GM23338 (cell line): Measurements from ENCODE around the gene SUCNR1.
"Not testable (repeated sequence)": the region's sequence is repeated elsewhere in the genome, so short reads cannot be mapped to it uniquely, and the experiment has no call there.

Source experiments
- CREB1 ChIP-seq: fragments of 250-450 bp; sonication (Bioruptor Pico); IDR thresholded peaks from 2 replicates; pipeline ENCODE4 v1.5.0; 2020; ENCODE audit warnings: low read depth, mild to moderate bottlenecking, moderate library complexity
- CTCF ChIP-seq, 2 experiments: fragments of 200-600 bp in 1 of 2; sonication (generic) in 1 of 2; conservative IDR thresholded peaks; 2 replicates each; pipeline versions ENCODE4 v1.5.1 to v1.6.1; 2016 to 2017; ENCODE audit warnings: antibody characterized with exemption in 2 of 2, low read depth in 2 of 2, mild to moderate bottlenecking in 2 of 2, moderate library complexity in 1 of 2
- ETS1 ChIP-seq: IDR thresholded peaks from 2 replicates; pipeline ENCODE4 v1.6.1; 2016; ENCODE audit warnings: antibody characterized with exemption
- EZH2 ChIP-seq: fragments of 200-600 bp; sonication (generic); IDR thresholded peaks from one replicate; pipeline ENCODE4 v1.8.0; 2017; ENCODE audit warnings: antibody characterized with exemption, mild to moderate bottlenecking, low read depth; ENCODE audit not compliant: unreplicated experiment
- EZH2phosphoT487 ChIP-seq: fragments of 200-600 bp; sonication (generic); IDR thresholded peaks from one replicate; pipeline ENCODE4 v1.8.1; 2018; ENCODE audit warnings: antibody characterized with exemption; ENCODE audit not compliant: unreplicated experiment
- JUNB ChIP-seq: IDR thresholded peaks from one replicate; pipeline ENCODE4 v1.6.1; 2016; ENCODE audit warnings: antibody characterized with exemption; ENCODE audit not compliant: unreplicated experiment
- NANOG ChIP-seq: IDR thresholded peaks from 2 replicates; pipeline ENCODE4 v1.6.1; 2016; ENCODE audit warnings: antibody characterized with exemption, borderline replicate concordance
- POLR2AphosphoS5 ChIP-seq: IDR thresholded peaks from 2 replicates; pipeline ENCODE4 v1.6.1; 2016; ENCODE audit warnings: antibody characterized with exemption, low read depth
- STAT1 ChIP-seq: IDR thresholded peaks from one replicate; pipeline ENCODE4 v1.6.1; 2016; ENCODE audit warnings: antibody characterized with exemption; ENCODE audit not compliant: unreplicated experiment
- ZNF114 ChIP-seq: fragments of 250-450 bp; sonication (Bioruptor Pico); IDR thresholded peaks from 2 replicates; pipeline ENCODE4 v1.5.0; 2020; ENCODE audit warnings: mild to moderate bottlenecking, moderate library complexity
- ZNF331 ChIP-seq: fragments of 250-450 bp; sonication (Bioruptor Pico); IDR thresholded peaks from 2 replicates; pipeline ENCODE4 v1.5.0; 2020; ENCODE audit warnings: low read depth, mild to moderate bottlenecking, moderate library complexity
- ZNF462 ChIP-seq: fragments of 250-450 bp; sonication (Bioruptor Pico); IDR thresholded peaks from 2 replicates; pipeline ENCODE4 v1.5.0; 2020; ENCODE audit warnings: mild to moderate bottlenecking, moderate library complexity
- TF ChIP-seq, protein P1 (sequence below): IDR thresholded peaks from one replicate; pipeline ENCODE4 v1.6.1; 2018; ENCODE audit warnings: antibody characterized with exemption; ENCODE audit not compliant: unreplicated experiment

- not testable (repeated sequence) for TF ChIP-seq CTCF (conservative IDR thresholded peaks at IDR 0.05; ENCODE audit: low read depth in 2 of 2); EZH2; POLR2AphosphoS5; EZH2phosphoT487; ZNF462 (CRISPR knock-in tag); JUNB; CREB1; STAT1; ZNF331 (CRISPR knock-in tag); NANOG; ETS1; ZNF114 (CRISPR knock-in tag)
- TF ChIP-seq, protein P1, sequence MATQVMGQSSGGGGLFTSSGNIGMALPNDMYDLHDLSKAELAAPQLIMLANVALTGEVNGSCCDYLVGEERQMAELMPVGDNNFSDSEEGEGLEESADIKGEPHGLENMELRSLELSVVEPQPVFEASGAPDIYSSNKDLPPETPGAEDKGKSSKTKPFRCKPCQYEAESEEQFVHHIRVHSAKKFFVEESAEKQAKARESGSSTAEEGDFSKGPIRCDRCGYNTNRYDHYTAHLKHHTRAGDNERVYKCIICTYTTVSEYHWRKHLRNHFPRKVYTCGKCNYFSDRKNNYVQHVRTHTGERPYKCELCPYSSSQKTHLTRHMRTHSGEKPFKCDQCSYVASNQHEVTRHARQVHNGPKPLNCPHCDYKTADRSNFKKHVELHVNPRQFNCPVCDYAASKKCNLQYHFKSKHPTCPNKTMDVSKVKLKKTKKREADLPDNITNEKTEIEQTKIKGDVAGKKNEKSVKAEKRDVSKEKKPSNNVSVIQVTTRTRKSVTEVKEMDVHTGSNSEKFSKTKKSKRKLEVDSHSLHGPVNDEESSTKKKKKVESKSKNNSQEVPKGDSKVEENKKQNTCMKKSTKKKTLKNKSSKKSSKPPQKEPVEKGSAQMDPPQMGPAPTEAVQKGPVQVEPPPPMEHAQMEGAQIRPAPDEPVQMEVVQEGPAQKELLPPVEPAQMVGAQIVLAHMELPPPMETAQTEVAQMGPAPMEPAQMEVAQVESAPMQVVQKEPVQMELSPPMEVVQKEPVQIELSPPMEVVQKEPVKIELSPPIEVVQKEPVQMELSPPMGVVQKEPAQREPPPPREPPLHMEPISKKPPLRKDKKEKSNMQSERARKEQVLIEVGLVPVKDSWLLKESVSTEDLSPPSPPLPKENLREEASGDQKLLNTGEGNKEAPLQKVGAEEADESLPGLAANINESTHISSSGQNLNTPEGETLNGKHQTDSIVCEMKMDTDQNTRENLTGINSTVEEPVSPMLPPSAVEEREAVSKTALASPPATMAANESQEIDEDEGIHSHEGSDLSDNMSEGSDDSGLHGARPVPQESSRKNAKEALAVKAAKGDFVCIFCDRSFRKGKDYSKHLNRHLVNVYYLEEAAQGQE = not testable (repeated sequence)
These were observed 25.3 kb downstream of the SUCNR1 start for GRCh38 chr3:151898564-151899261.
